Neural cell (in vitro differentiated cells): ENCODE data around the gene BFSP2. TPM values are rescaled to one million over a fixed set of nuclear protein-coding genes. Genes with fewer than 3 reads are reported as not detected.

ENCODE experiments used
- H2AFZ ChIP-seq: fragments of 200-600, 300-800 bp; sonication (generic), shearing (Covaris generic); 2 replicates; pipeline ENCODE4 v1.6.0; 2014; ENCODE audit warnings: low read depth, mild to moderate bottlenecking, antibody characterized with exemption, low read length, moderate library complexity
- H3F3A ChIP-seq: fragments of 200-600 bp; shearing (Covaris generic); 2 replicates; pipeline ENCODE4 v1.6.1; 2016; ENCODE audit warnings: mild to moderate bottlenecking, moderate library complexity, mixed read lengths, antibody characterized with exemption, low read length; ENCODE audit not compliant: insufficient read depth, poor library complexity, severe bottlenecking
- H3K27ac ChIP-seq: fragments of 200-600, 300-800 bp; sonication (generic), shearing (Covaris generic); 2 replicates; pipeline ENCODE4 v1.5.1; 2014; ENCODE audit warnings: mild to moderate bottlenecking, low read length, moderate library complexity
- H3K27me3 ChIP-seq: fragments of 300-800, 200-600 bp; sonication (generic), shearing (Covaris generic); 2 replicates; pipeline ENCODE4 v1.6.0; 2014; ENCODE audit warnings: mild to moderate bottlenecking, low read depth, low read length, moderate library complexity; ENCODE audit not compliant: insufficient read depth
- H3K36me3 ChIP-seq: fragments of 300-800, 200-600 bp; sonication (generic), shearing (Covaris generic); 2 replicates; pipeline ENCODE4 v1.5.1; 2014; ENCODE audit warnings: mild to moderate bottlenecking, antibody characterized with exemption, low read length, moderate library complexity; ENCODE audit not compliant: insufficient read depth
- H3K4me2 ChIP-seq: fragments of 300-800, 200-600 bp; sonication (generic), shearing (Covaris generic); 2 replicates; pipeline ENCODE4 v1.6.0; 2014; ENCODE audit warnings: mild to moderate bottlenecking, low read length
- H3K4me3 ChIP-seq: fragments of 300-800, 200-600 bp; sonication (generic), shearing (Covaris generic); 2 replicates; pipeline ENCODE4 v1.5.1; 2014; ENCODE audit warnings: mild to moderate bottlenecking, low read length, moderate library complexity
- H3K79me2 ChIP-seq: fragments of 200-600 bp; shearing (Covaris generic); replicated peaks from 2 replicates; pipeline ENCODE4 v1.6.0; 2014; ENCODE audit warnings: mild to moderate bottlenecking, low read length, moderate library complexity; ENCODE audit not compliant: insufficient read depth
- H3K9ac ChIP-seq: fragments of 300-800, 200-600 bp; sonication (generic), shearing (Covaris generic); 2 replicates; pipeline ENCODE4 v1.6.1; 2016; ENCODE audit warnings: mild to moderate bottlenecking, low read length, mixed read lengths
- H3K9me2 ChIP-seq: fragments of 200-600 bp; shearing (Covaris generic); 2 replicates; pipeline ENCODE4 v1.6.1; 2016; ENCODE audit warnings: mild to moderate bottlenecking, low read length, mixed read lengths; ENCODE audit not compliant: insufficient read depth
- H3K9me3 ChIP-seq: fragments of 200-600, 300-800 bp; sonication (generic), shearing (Covaris generic); 2 replicates; pipeline ENCODE4 v1.6.1; 2016; ENCODE audit warnings: mild to moderate bottlenecking, mixed run types, low read length, moderate library complexity, mixed read lengths
- H4K20me1 ChIP-seq: fragments of 200-600 bp; shearing (Covaris generic); 2 replicates; pipeline ENCODE4 v1.6.1; 2016; ENCODE audit warnings: mild to moderate bottlenecking, mixed run types; ENCODE audit not compliant: insufficient read depth
- EP300 ChIP-seq: fragments of 450-650 bp; conservative IDR thresholded peaks from 2 replicates; pipeline ENCODE4 v1.6.1; 2014; ENCODE audit warnings: antibody characterized with exemption, mild to moderate bottlenecking, moderate library complexity; ENCODE audit not compliant: poor library complexity, severe bottlenecking
- EZH2 ChIP-seq: fragments of 200-600, 300-800 bp; shearing (Covaris generic), sonication (generic); IDR thresholded peaks from 2 replicates; pipeline ENCODE4 v1.6.1; 2014; ENCODE audit warnings: antibody characterized with exemption, low read length, borderline replicate concordance, mild to moderate bottlenecking; ENCODE audit not compliant: insufficient read depth, poor library complexity, severe bottlenecking
- MXI1 ChIP-seq: fragments of 450-650 bp; conservative IDR thresholded peaks from 2 replicates; pipeline ENCODE4 v1.6.1; 2014; ENCODE audit warnings: antibody characterized with exemption, mild to moderate bottlenecking; ENCODE audit not compliant: poor library complexity, severe bottlenecking
- POLR2AphosphoS5 ChIP-seq: IDR thresholded peaks from 2 replicates; pipeline ENCODE4 v1.6.1; 2012
- RAD21 ChIP-seq: fragments of 450-650 bp; conservative IDR thresholded peaks from 2 replicates; pipeline ENCODE4 v1.6.1; 2014; ENCODE audit warnings: antibody characterized with exemption, mild to moderate bottlenecking, moderate library complexity
- SMC3 ChIP-seq: fragments of 450-650 bp; conservative IDR thresholded peaks from 2 replicates; pipeline ENCODE4 v1.6.1; 2014; ENCODE audit warnings: antibody characterized with exemption, mild to moderate bottlenecking, moderate library complexity; ENCODE audit not compliant: poor library complexity
- TAF1 ChIP-seq: IDR thresholded peaks from 2 replicates; pipeline ENCODE4 v1.6.1; 2012; ENCODE audit warnings: low read depth
- polyA plus RNA-seq: library from polyadenylated mRNA; depleted of rRNA; stranded (reverse); fragments of >200 nt; gene quantifications from 2 replicates; pipeline ENCODE4 v1.2.3, GENCODE V29; 2014
- TF ChIP-seq, protein P1 (sequence below): fragments of 450-650 bp; IDR thresholded peaks from 2 replicates; pipeline ENCODE4 v1.5.1; 2014; ENCODE audit warnings: antibody characterized with exemption, mild to moderate bottlenecking, moderate library complexity; ENCODE audit not compliant: poor library complexity, severe bottlenecking
- TF ChIP-seq, protein P2 (sequence below): IDR thresholded peaks from 2 replicates; pipeline ENCODE4 v1.6.1; 2012; ENCODE audit warnings: borderline replicate concordance

BFSP2 gene
- polyA plus RNA-seq, 1 donor from 2014 or later = not detected

GRCh38 chr3:133404920-133405319, 5.1 kb downstream of the BFSP2 start:
- Histone ChIP-seq H4K20me1 (no peaks in the 10 kb centered on the region), H3K9me3 (no peaks in the 10 kb centered on the region), H3K36me3 (no peaks in the 10 kb centered on the region), H3K9ac (no peak overlapping the region), H3K4me2 (no peak overlapping the region), H3K27ac (no peak overlapping the region), H3K79me2 (no peaks in the 10 kb centered on the region), H2AFZ (no peak overlapping the region), H3K27me3 (no peaks in the 10 kb centered on the region), H3F3A (no peaks in the 10 kb centered on the region), H3K4me3 (no peak overlapping the region), H3K9me2 (no peaks in the 10 kb centered on the region)
- TF ChIP-seq SMC3 = no peak
- no peak for TF ChIP-seq EZH2
- TF ChIP-seq, protein P1, sequence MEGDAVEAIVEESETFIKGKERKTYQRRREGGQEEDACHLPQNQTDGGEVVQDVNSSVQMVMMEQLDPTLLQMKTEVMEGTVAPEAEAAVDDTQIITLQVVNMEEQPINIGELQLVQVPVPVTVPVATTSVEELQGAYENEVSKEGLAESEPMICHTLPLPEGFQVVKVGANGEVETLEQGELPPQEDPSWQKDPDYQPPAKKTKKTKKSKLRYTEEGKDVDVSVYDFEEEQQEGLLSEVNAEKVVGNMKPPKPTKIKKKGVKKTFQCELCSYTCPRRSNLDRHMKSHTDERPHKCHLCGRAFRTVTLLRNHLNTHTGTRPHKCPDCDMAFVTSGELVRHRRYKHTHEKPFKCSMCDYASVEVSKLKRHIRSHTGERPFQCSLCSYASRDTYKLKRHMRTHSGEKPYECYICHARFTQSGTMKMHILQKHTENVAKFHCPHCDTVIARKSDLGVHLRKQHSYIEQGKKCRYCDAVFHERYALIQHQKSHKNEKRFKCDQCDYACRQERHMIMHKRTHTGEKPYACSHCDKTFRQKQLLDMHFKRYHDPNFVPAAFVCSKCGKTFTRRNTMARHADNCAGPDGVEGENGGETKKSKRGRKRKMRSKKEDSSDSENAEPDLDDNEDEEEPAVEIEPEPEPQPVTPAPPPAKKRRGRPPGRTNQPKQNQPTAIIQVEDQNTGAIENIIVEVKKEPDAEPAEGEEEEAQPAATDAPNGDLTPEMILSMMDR = no peak
- TF ChIP-seq RAD21 = no peak
- TF ChIP-seq, protein P2, sequence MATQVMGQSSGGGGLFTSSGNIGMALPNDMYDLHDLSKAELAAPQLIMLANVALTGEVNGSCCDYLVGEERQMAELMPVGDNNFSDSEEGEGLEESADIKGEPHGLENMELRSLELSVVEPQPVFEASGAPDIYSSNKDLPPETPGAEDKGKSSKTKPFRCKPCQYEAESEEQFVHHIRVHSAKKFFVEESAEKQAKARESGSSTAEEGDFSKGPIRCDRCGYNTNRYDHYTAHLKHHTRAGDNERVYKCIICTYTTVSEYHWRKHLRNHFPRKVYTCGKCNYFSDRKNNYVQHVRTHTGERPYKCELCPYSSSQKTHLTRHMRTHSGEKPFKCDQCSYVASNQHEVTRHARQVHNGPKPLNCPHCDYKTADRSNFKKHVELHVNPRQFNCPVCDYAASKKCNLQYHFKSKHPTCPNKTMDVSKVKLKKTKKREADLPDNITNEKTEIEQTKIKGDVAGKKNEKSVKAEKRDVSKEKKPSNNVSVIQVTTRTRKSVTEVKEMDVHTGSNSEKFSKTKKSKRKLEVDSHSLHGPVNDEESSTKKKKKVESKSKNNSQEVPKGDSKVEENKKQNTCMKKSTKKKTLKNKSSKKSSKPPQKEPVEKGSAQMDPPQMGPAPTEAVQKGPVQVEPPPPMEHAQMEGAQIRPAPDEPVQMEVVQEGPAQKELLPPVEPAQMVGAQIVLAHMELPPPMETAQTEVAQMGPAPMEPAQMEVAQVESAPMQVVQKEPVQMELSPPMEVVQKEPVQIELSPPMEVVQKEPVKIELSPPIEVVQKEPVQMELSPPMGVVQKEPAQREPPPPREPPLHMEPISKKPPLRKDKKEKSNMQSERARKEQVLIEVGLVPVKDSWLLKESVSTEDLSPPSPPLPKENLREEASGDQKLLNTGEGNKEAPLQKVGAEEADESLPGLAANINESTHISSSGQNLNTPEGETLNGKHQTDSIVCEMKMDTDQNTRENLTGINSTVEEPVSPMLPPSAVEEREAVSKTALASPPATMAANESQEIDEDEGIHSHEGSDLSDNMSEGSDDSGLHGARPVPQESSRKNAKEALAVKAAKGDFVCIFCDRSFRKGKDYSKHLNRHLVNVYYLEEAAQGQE = no peak
- no peak for TF ChIP-seq TAF1
- TF ChIP-seq POLR2AphosphoS5 = no peak

GRCh38 chr3:133408366-133408765, 8.5 kb downstream of the BFSP2 start:
- no peaks in the 10 kb centered on the region for H3K9me2 ChIP-seq
- no peaks in the 10 kb centered on the region for H3F3A ChIP-seq
- TF ChIP-seq TAF1 = no peak
- no peak for TF ChIP-seq SMC3
- no peak for TF ChIP-seq EP300
- TF ChIP-seq RAD21 = no peak
- TF ChIP-seq, protein P1 = no peak
- no peak for TF ChIP-seq POLR2AphosphoS5
- no peak for TF ChIP-seq MXI1
- TF ChIP-seq EZH2 = no peak
- TF ChIP-seq, protein P2 = no peak
- H3K79me2 ChIP-seq = no peaks in the 10 kb centered on the region
- no peak overlapping the region for H2AFZ ChIP-seq
- no peak overlapping the region for H3K27ac ChIP-seq
- H3K27me3 ChIP-seq = no peaks in the 10 kb centered on the region
- H4K20me1 ChIP-seq = no peaks in the 10 kb centered on the region
- H3K4me3 ChIP-seq = no peak overlapping the region
- no peak overlapping the region for H3K9ac ChIP-seq
- no peaks in the 10 kb centered on the region for H3K36me3 ChIP-seq
- H3K9me3 ChIP-seq = no peaks in the 10 kb centered on the region
- no peak overlapping the region for H3K4me2 ChIP-seq
